ENCODE data around the gene SUMO3.
"Not testable (repeated sequence)": the region's sequence is repeated elsewhere in the genome, so short reads cannot be mapped to it uniquely, and the experiment has no call there.

Gene SUMO3

DNA sequence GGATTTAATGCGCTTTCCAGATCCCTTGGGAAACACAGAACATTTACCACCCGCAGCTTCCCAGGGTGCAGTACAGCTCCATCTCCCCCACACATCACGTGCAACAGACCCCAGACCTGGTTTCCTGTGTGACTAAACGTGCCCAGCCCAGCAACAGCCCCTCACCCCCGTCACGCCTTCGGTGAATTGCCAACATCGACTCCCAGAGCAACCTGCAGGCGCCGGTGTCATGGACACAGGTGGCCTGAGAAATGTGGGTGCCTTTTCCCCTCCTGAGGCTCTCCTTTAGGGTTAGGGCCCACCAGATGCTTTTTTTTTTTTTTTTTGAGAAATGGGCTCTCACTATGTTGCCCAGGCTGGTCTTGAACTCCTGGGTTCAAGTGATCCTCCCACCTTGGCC lies 24.2 kb upstream of the SUMO3 start:
- DNase-seq (ENCODE audit: low spot score in 2 of 2), result no peak
- Histone ChIP-seq H3K27me3 (ENCODE audit: low read depth) (peaks cover 3% of the 10 kb centered on the region; the same call in 1 of the 2 replicates), H3K4me3 (no peak overlapping the region), H3K4me1 (peaks cover 9% of the 10 kb centered on the region), H3K9me3 (no peaks in the 10 kb centered on the region), H3K36me3 (replicated peaks) (no peaks in the 10 kb centered on the region)
- in situ Hi-C loops (cut with MboI; ENCODE audit: low sequenced_read_pairs), result no loop called here

DNA sequence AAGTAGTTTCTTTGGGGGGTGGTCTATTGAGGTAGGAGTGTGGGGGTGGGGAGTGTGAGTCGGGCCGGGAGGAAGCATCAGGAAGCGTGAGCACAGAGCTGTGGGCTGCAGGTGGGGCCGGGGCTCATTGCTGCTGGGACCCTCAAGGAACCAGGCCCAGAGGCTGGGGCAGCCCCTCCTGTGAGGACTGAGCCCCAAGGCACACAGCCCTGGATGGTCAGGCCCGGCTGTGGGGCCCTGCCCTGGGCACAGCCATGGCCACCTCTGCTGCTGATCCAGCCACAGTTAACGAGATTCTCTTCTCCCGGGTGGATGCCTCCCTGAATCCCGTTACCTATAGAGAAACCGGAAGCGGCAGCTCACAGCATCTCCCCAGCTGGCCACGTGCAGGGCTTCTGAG lies 22.9 kb upstream of the SUMO3 start:
- Histone ChIP-seq H3K4me3 (no peak overlapping the region), H3K36me3 (replicated peaks) (no peaks in the 10 kb centered on the region), H3K9me3 (no peaks in the 10 kb centered on the region), H3K4me1 (peaks cover 3% of the 10 kb centered on the region), H3K27me3 (ENCODE audit: low read depth) (peaks cover 3% of the 10 kb centered on the region; the same call in 1 of the 2 replicates)
- no peak for DNase-seq (ENCODE audit: low spot score in 2 of 2)
- in situ Hi-C loops (cut with MboI; ENCODE audit: low sequenced_read_pairs), result no loop called here

- no peak for DNase-seq (ENCODE audit: low spot score in 2 of 2)
- in situ Hi-C loops (cut with MboI; ENCODE audit: low sequenced_read_pairs), result no loop called here
- Histone ChIP-seq H3K9me3 (no peaks in the 10 kb centered on the region), H3K27me3 (ENCODE audit: low read depth) (peaks cover 3% of the 10 kb centered on the region; the same call in 1 of the 2 replicates), H3K4me3 (no peak overlapping the region), H3K36me3 (replicated peaks) (no peaks in the 10 kb centered on the region), H3K4me1 (no peaks in the 10 kb centered on the region)
These were observed 21.1 kb upstream of the SUMO3 start for GRCh38 chr21:44838951-44839350.

GRCh38 chr21:44838039-44838895 lies 20.4 kb upstream of the SUMO3 start:
- no peaks in the 10 kb centered on the region for H3K9me3 ChIP-seq
- H3K4me1 ChIP-seq, result no peaks in the 10 kb centered on the region
- DNase-seq (ENCODE audit: low spot score in 2 of 2), result no peak
- peaks cover 3% of the 10 kb centered on the region; the same call in 1 of the 2 replicates for H3K27me3 ChIP-seq (ENCODE audit: low read depth)
- no peak overlapping the region for H3K4me3 ChIP-seq
- H3K36me3 ChIP-seq (replicated peaks), result no peaks in the 10 kb centered on the region
- in situ Hi-C loops (cut with MboI; ENCODE audit: low sequenced_read_pairs), result no loop called here

- Histone ChIP-seq H3K36me3 (replicated peaks) (no peaks in the 10 kb centered on the region), H3K4me3 (no peak overlapping the region), H3K27me3 (ENCODE audit: low read depth) (peaks cover 3% of the 10 kb centered on the region; the same call in 1 of the 2 replicates), H3K4me1 (no peaks in the 10 kb centered on the region), H3K9me3 (no peaks in the 10 kb centered on the region)
- in situ Hi-C loops (cut with MboI; ENCODE audit: low sequenced_read_pairs), result no loop called here
- no peak for DNase-seq (ENCODE audit: low spot score in 2 of 2)
These were observed 19.7 kb upstream of the SUMO3 start for GRCh38 chr21:44837537-44837936.

DNA sequence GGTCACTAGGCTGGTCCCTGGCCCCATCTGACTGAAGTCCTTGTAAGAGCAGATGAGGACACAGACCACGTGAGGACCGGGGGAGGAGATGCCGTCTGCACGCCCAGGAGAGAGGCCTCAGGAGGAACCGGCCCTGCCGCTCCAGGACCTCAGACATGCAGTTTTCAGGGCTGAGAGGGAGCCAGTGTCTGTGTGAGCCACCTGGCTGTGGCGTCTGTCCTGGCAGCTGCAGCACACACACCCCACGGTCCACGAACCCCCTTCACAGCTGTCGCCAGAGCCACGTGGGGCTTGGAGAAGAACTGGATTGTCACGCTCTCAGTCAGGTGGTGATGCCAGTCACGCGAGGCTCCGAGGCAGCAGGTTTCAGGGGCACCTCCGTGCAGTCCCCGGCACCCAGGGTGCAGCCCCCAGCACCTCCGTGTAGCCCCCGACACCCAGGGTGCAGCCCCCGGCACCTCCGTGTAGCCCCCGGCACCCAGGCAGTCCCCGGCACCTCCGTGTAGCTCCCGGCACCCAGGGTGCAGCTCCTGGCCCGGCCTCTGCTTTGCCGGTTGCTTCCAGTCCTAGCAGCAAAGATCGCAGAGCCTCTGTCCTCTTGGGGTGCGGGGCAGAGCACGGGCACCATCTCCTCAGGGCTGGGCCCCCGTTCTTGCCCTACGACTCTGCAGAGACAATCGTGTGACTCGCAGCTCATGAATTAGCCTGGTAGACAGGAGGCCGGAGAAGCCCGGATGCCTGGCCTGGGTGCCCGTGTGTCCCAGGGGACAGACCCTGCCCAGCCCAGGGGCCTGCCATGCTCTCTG lies 19.0 kb upstream of the SUMO3 start:
- Histone ChIP-seq H3K36me3 (replicated peaks) (no peaks in the 10 kb centered on the region), H3K4me3 (no peak overlapping the region), H3K27me3 (ENCODE audit: low read depth) (0 out of 2 replicates have a peak, but pooled peaks cover 3% of the 10 kb centered on the region), H3K4me1 (no peaks in the 10 kb centered on the region), H3K9me3 (no peaks in the 10 kb centered on the region)
- DNase-seq (ENCODE audit: low spot score in 2 of 2), result peak in 1 of 2 experiments; percentile 22
- in situ Hi-C loops (cut with MboI; ENCODE audit: low sequenced_read_pairs), result no loop called here

DNA sequence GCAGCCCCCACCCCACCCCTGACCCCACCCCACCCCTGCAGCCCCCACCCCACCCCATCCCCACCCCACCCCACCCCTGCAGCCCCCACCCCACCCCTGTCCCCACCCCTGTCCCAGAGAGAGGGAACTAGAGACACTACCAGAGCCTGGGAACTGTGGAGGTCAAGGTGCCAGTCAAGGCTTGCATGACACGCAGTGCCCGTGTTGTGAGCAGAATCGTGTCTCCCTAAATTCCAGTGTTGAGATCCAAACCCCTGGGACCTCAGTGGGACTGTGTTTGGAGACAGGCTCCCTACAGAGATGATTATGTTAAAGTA lies 18.4 kb upstream of the SUMO3 start:
- in situ Hi-C loops (cut with MboI; ENCODE audit: low sequenced_read_pairs), result no loop called here
- Histone ChIP-seq H3K36me3 (replicated peaks) (no peaks in the 10 kb centered on the region), H3K4me1 (no peaks in the 10 kb centered on the region), H3K4me3 (no peak overlapping the region), H3K9me3 (no peaks in the 10 kb centered on the region), H3K27me3 (ENCODE audit: low read depth) (no peaks in the 10 kb centered on the region)
- no peak for DNase-seq (ENCODE audit: low spot score in 2 of 2)

DNA sequence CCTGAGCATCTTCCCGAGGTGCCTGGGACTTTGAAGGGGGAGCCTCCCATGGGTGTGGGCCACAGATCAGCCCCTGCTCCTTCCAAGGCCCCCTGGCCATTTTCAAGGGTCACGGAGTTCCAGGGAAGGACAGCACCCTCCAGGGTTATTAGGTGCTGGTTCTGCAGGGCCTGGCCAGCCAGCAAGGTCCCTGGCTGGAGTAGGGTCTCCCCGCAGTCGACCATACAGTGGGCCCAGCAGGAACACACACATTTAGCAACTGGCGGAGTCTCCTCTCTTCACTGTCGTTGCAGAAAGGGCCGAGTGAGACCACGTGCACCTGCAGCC lies 17.7 kb upstream of the SUMO3 start:
- Histone ChIP-seq H3K4me3 (no peak overlapping the region), H3K9me3 (no peaks in the 10 kb centered on the region; the same call in 1 of the 2 replicates), H3K4me1 (no peaks in the 10 kb centered on the region), H3K36me3 (replicated peaks) (no peaks in the 10 kb centered on the region), H3K27me3 (ENCODE audit: low read depth) (no peaks in the 10 kb centered on the region)
- DNase-seq (ENCODE audit: low spot score in 2 of 2), result no peak
- in situ Hi-C loops (cut with MboI; ENCODE audit: low sequenced_read_pairs), result no loop called here

- H3K36me3 ChIP-seq (replicated peaks), result no peaks in the 10 kb centered on the region
- no peak overlapping the region for H3K4me3 ChIP-seq
- DNase-seq (ENCODE audit: low spot score in 2 of 2), result no peak
- no peaks in the 10 kb centered on the region; the same call in none of the 2 replicates for H3K9me3 ChIP-seq
- H3K27me3 ChIP-seq (ENCODE audit: low read depth), result no peaks in the 10 kb centered on the region
- H3K4me1 ChIP-seq, result no peaks in the 10 kb centered on the region
- in situ Hi-C loops (cut with MboI; ENCODE audit: low sequenced_read_pairs), result no loop called here
These were observed 17.2 kb upstream of the SUMO3 start for GRCh38 chr21:44834951-44835646.

- H3K36me3 ChIP-seq (replicated peaks), result no peaks in the 10 kb centered on the region
- no peaks in the 10 kb centered on the region; the same call in none of the 2 replicates for H3K9me3 ChIP-seq
- H3K4me1 ChIP-seq, result no peaks in the 10 kb centered on the region
- in situ Hi-C loops (cut with MboI; ENCODE audit: low sequenced_read_pairs), result no loop called here
- DNase-seq (ENCODE audit: low spot score in 2 of 2), result no peak
- no peaks in the 10 kb centered on the region for H3K27me3 ChIP-seq (ENCODE audit: low read depth)
- H3K4me3 ChIP-seq, result no peak overlapping the region
These were observed 16.5 kb upstream of the SUMO3 start for GRCh38 chr21:44834231-44834950.

- Histone ChIP-seq H3K9me3 (peaks cover 2% of the 10 kb centered on the region), H3K4me3 (no peak overlapping the region), H3K36me3 (replicated peaks) (no peaks in the 10 kb centered on the region), H3K4me1 (no peaks in the 10 kb centered on the region), H3K27me3 (ENCODE audit: low read depth) (no peaks in the 10 kb centered on the region)
- DNase-seq (ENCODE audit: low spot score in 2 of 2), result no peak
- in situ Hi-C loops (cut with MboI; ENCODE audit: low sequenced_read_pairs), result no loop called here
These were observed 15.8 kb upstream of the SUMO3 start for GRCh38 chr21:44833663-44834062.

DNA sequence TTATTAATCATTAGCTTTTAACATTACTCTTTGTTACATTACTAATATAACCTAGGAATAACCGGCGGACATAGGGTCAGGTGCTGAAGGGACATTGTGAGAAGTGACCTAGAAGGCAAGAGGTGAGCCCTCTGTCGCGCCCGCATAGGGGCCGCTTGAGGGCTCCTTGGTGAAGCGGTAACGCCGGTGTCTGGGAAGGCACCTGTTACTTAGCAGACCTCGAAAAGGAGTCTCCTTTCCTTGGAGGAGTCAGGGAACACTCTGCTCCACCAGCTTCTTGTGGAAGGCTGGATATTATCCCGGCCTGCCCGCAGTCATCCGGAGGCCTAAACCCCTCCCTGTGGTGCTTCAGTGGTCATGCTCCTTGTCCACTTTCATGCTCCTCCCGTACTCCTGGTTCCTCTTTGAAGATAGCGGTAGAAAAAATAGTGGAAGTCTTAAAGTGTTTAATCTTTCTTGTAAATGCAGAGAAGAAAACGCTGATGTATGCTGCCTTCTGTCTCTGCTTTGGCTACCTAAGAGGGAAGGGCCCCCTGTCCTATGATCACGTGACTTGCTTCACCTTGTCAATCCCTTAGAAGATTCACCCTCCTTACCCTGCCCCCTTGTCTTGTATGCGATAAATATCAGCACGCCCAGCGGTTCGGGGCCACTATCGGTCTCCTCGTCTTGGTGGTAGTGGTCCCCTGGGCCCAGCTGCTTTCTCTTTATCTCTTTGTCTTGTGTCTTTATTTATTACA lies 14.8 kb upstream of the SUMO3 start:
- H3K4me1 ChIP-seq; H3K4me3 ChIP-seq; in situ Hi-C loops (cut with MboI; ENCODE audit: low sequenced_read_pairs); H3K9me3 ChIP-seq; DNase-seq (ENCODE audit: low spot score in 2 of 2); H3K27me3 ChIP-seq (ENCODE audit: low read depth); H3K36me3 ChIP-seq (replicated peaks): not testable (repeated sequence)
